C4-2B (cell line): ENCODE data around the gene TDRD15.

Source experiments
- CTCF ChIP-seq: fragments of 450-650 bp; conservative IDR thresholded peaks from 2 replicates; pipeline ENCODE4 v1.5.1; 2017; ENCODE audit warnings: mild to moderate bottlenecking
- ZFX ChIP-seq: fragments of 450-650 bp; IDR thresholded peaks from 2 replicates; pipeline ENCODE4 v1.6.1; 2017

- TF ChIP-seq CTCF (no peak), ZFX (no peak)
Measured at GRCh38 chr2:21096458-21096857, 27.3 kb upstream of the TDRD15 start.
